HEK293 (cell line): Measurements from ENCODE around the gene MFSD1.

Experiments
- CTCF ChIA-PET: fragments of 350-600 bp; formaldehyde crosslinking; extraction: SDS; loops from one replicate; lab custom pipeline; 2021; ENCODE audit warnings: antibody characterized with exemption; lab: Yijun Ruan, JAX
- POLR2A ChIA-PET: fragments of 300-600 bp; formaldehyde crosslinking; extraction: SDS; loops from one replicate; lab custom pipeline; 2020; ENCODE audit warnings: antibody characterized with exemption, inconsistent platforms; lab: Yijun Ruan, JAX
- H3K27ac ChIP-seq: fragments of 200-500 bp; sonication (Bioruptor generic); 2 replicates; pipeline ENCODE4 v1.5.1; 2014; ENCODE audit warnings: low read depth, low read length, control low read depth, inconsistent platforms; ENCODE audit errors: extremely low read depth
- H3K36me3 ChIP-seq, 2 experiments: fragments of 200-500 bp in 1 of 2; sonication (Bioruptor generic) in 1 of 2; 1 replicate in 1 of 2; 2 replicates in 1 of 2; pipeline ENCODE4 v1.5.1; 2014 to 2017; ENCODE audit warnings: inconsistent platforms in 2 of 2, low read length in 2 of 2; ENCODE audit not compliant: control insufficient read depth in 2 of 2, insufficient read depth in 1 of 2
- H3K4me1 ChIP-seq: fragments of 200-500 bp; sonication (Bioruptor generic); 2 replicates; pipeline ENCODE4 v1.5.1; 2014; ENCODE audit warnings: mild to moderate bottlenecking, low read length, inconsistent platforms; ENCODE audit not compliant: control insufficient read depth, insufficient read depth
- H3K4me3 ChIP-seq: 2 replicates; pipeline ENCODE4 v1.5.1; 2011; ENCODE audit warnings: low read depth, mild to moderate bottlenecking, control low read depth, low read length, moderate library complexity
- H3K9me3 ChIP-seq: fragments of 200-500 bp; sonication (Bioruptor generic); 2 replicates; pipeline ENCODE4 v1.5.1; 2014; ENCODE audit warnings: low read depth, low read length, inconsistent platforms; ENCODE audit not compliant: control insufficient read depth, insufficient read depth
- KLF8 ChIP-seq: fragments of 450-650 bp; formaldehyde crosslinking; IDR thresholded peaks from 2 replicates; pipeline ENCODE4 v1.5.1; 2016; ENCODE audit warnings: missing biosample characterization, missing genetic modification characterization
- OSR2 ChIP-seq: fragments of 450-650 bp; formaldehyde crosslinking; IDR thresholded peaks from 2 replicates; pipeline ENCODE4 v1.5.1; 2016; ENCODE audit warnings: missing biosample characterization, missing genetic modification characterization
- TCF7L2 ChIP-seq: IDR thresholded peaks from 2 replicates; pipeline ENCODE4 v1.6.1; 2011; ENCODE audit warnings: low read depth, mild to moderate bottlenecking, inconsistent platforms, low read length, moderate library complexity, borderline replicate concordance
- WT1 ChIP-seq: fragments of 450-650 bp; formaldehyde crosslinking; IDR thresholded peaks from 2 replicates; pipeline ENCODE4 v1.5.1; 2016; ENCODE audit warnings: missing biosample characterization, missing genetic modification characterization
- ZBTB6 ChIP-seq: fragments of 450-650 bp; formaldehyde crosslinking; IDR thresholded peaks from 2 replicates; pipeline ENCODE4 v1.5.1; 2017; ENCODE audit warnings: missing biosample characterization, missing genetic modification characterization
- ZFHX2 ChIP-seq: fragments of 450-650 bp; formaldehyde crosslinking; conservative IDR thresholded peaks from 2 replicates; pipeline ENCODE4 v1.5.1; 2016; ENCODE audit warnings: missing biosample characterization, missing genetic modification characterization
- ZFP69B ChIP-seq: fragments of 450-650 bp; formaldehyde crosslinking; IDR thresholded peaks from 2 replicates; pipeline ENCODE4 v1.5.1; 2016; ENCODE audit warnings: missing biosample characterization, missing genetic modification characterization
- ZNF133 ChIP-seq: fragments of 450-650 bp; formaldehyde crosslinking; IDR thresholded peaks from 2 replicates; pipeline ENCODE4 v1.5.1; 2016; ENCODE audit warnings: missing biosample characterization, missing genetic modification characterization
- ZNF155 ChIP-seq: fragments of 450-650 bp; formaldehyde crosslinking; IDR thresholded peaks from 2 replicates; pipeline ENCODE4 v1.5.1; 2016; ENCODE audit warnings: missing biosample characterization, missing genetic modification characterization
- ZNF157 ChIP-seq: fragments of 450-650 bp; formaldehyde crosslinking; IDR thresholded peaks from 2 replicates; pipeline ENCODE4 v1.5.1; 2016; ENCODE audit warnings: missing biosample characterization, missing genetic modification characterization
- ZNF223 ChIP-seq: fragments of 450-650 bp; formaldehyde crosslinking; IDR thresholded peaks from 2 replicates; pipeline ENCODE4 v1.5.1; 2016; ENCODE audit warnings: missing biosample characterization, missing genetic modification characterization
- ZNF292 ChIP-seq: fragments of 450-650 bp; formaldehyde crosslinking; IDR thresholded peaks from 2 replicates; pipeline ENCODE4 v1.5.1; 2016; ENCODE audit warnings: low read depth, missing biosample characterization, missing genetic modification characterization, borderline replicate concordance
- ZNF350 ChIP-seq: fragments of 450-650 bp; formaldehyde crosslinking; IDR thresholded peaks from 2 replicates; pipeline ENCODE4 v1.5.0; 2017; ENCODE audit warnings: missing biosample characterization, mild to moderate bottlenecking, missing genetic modification characterization
- ZNF37A ChIP-seq: fragments of 450-650 bp; IDR thresholded peaks from 2 replicates; pipeline ENCODE4 v1.5.1; 2018; ENCODE audit warnings: missing biosample characterization, missing genetic modification characterization
- ZNF394 ChIP-seq: fragments of 450-650 bp; formaldehyde crosslinking; IDR thresholded peaks from 2 replicates; pipeline ENCODE4 v1.5.1; 2016; ENCODE audit warnings: missing biosample characterization, missing genetic modification characterization, mild to moderate bottlenecking, moderate library complexity, borderline replicate concordance
- ZNF473 ChIP-seq: fragments of 450-650 bp; formaldehyde crosslinking; IDR thresholded peaks from 2 replicates; pipeline ENCODE4 v1.5.1; 2017; ENCODE audit warnings: missing biosample characterization, missing genetic modification characterization
- ZNF549 ChIP-seq: fragments of 450-650 bp; IDR thresholded peaks from 2 replicates; pipeline ENCODE4 v1.5.1; 2018; ENCODE audit warnings: missing biosample characterization, missing genetic modification characterization, mild to moderate bottlenecking, inconsistent platforms, moderate library complexity
- ZNF664 ChIP-seq: fragments of 450-650 bp; formaldehyde crosslinking; IDR thresholded peaks from 2 replicates; pipeline ENCODE4 v1.5.1; 2016; ENCODE audit warnings: missing biosample characterization, missing genetic modification characterization
- ZNF701 ChIP-seq: fragments of 450-650 bp; formaldehyde crosslinking; IDR thresholded peaks from 2 replicates; pipeline ENCODE4 v1.5.1; 2016; ENCODE audit warnings: missing biosample characterization, missing genetic modification characterization
- ZSCAN23 ChIP-seq: fragments of 450-650 bp; formaldehyde crosslinking; IDR thresholded peaks from 2 replicates; pipeline ENCODE4 v1.5.1; 2016; ENCODE audit warnings: missing biosample characterization, missing genetic modification characterization
- TF ChIP-seq, protein P1 (sequence below): fragments of 450-650 bp; formaldehyde crosslinking; IDR thresholded peaks from 2 replicates; pipeline ENCODE4 v1.5.1; 2016; ENCODE audit warnings: missing biosample characterization, missing genetic modification characterization
- TF ChIP-seq, protein P2 (sequence below): fragments of 450-650 bp; formaldehyde crosslinking; IDR thresholded peaks from 2 replicates; pipeline ENCODE4 v1.5.1; 2017; ENCODE audit warnings: missing biosample characterization, missing genetic modification characterization

MFSD1 gene

GRCh38 chr3:158771982-158772381, 29.9 kb upstream of the MFSD1 start (continued):
- TF ChIP-seq ZNF155 (tag by site-specific recombination) (no peak), ZNF394 (tag by site-specific recombination) (no peak)
- TF ChIP-seq, protein P1, sequence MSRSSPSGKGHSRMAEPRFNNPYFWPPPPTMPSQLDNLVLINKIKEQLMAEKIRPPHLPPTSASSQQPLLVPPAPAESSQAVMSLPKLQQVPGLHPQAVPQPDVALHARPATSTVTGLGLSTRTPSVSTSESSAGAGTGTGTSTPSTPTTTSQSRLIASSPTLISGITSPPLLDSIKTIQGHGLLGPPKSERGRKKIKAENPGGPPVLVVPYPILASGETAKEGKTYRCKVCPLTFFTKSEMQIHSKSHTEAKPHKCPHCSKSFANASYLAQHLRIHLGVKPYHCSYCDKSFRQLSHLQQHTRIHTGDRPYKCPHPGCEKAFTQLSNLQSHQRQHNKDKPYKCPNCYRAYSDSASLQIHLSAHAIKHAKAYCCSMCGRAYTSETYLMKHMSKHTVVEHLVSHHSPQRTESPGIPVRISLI (tag by site-specific recombination): no peak

GRCh38 chr3:158773166-158773565, 28.7 kb upstream of the MFSD1 start:
- no peak for TF ChIP-seq ZSCAN23 (tag by site-specific recombination)
- no peak for TF ChIP-seq WT1
- TF ChIP-seq, protein P2, sequence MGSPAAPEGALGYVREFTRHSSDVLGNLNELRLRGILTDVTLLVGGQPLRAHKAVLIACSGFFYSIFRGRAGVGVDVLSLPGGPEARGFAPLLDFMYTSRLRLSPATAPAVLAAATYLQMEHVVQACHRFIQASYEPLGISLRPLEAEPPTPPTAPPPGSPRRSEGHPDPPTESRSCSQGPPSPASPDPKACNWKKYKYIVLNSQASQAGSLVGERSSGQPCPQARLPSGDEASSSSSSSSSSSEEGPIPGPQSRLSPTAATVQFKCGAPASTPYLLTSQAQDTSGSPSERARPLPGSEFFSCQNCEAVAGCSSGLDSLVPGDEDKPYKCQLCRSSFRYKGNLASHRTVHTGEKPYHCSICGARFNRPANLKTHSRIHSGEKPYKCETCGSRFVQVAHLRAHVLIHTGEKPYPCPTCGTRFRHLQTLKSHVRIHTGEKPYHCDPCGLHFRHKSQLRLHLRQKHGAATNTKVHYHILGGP: no peak
- TF ChIP-seq ZBTB6 (tag by site-specific recombination): no peak
- TF ChIP-seq ZNF664 (tag by site-specific recombination): no peak
- no peak for TF ChIP-seq ZNF157 (tag by site-specific recombination)
- no peak for TF ChIP-seq OSR2 (tag by site-specific recombination)
- no peak for TF ChIP-seq KLF8 (tag by site-specific recombination)
- TF ChIP-seq ZNF292 (tag by site-specific recombination): no peak
- no peak for TF ChIP-seq ZNF701
- TF ChIP-seq, protein P1 (tag by site-specific recombination): no peak
- no peak for TF ChIP-seq ZFHX2 (tag by site-specific recombination)
- TF ChIP-seq ZNF133 (tag by site-specific recombination): no peak
- no peak for TF ChIP-seq ZNF473
- TF ChIP-seq ZNF223 (tag by site-specific recombination): no peak
- TF ChIP-seq TCF7L2: no peak
- no peak for TF ChIP-seq ZNF37A (tag by site-specific recombination)
- no peak for TF ChIP-seq ZNF549
- TF ChIP-seq ZFP69B (tag by site-specific recombination): no peak
- TF ChIP-seq ZNF350 (tag by site-specific recombination): no peak
- Histone ChIP-seq H3K4me1 (no peaks in the 10 kb centered on the region), H3K4me3 (no peak overlapping the region), H3K27ac (no peak overlapping the region), H3K36me3 (no peaks in the 10 kb centered on the region), H3K9me3 (no peaks in the 10 kb centered on the region)
- CTCF ChIA-PET: interaction anchor here (0.7 kb wide), 1 partner anchor 483 kb away, joined by 3 read pairs; no protein-coding TSS in a partner anchor
- POLR2A ChIA-PET: no interaction called here
